Ishikawa (cell line): ENCODE measurements around the gene TRUB2.

Source experiments
- CEBPB ChIP-seq: IDR thresholded peaks from 2 replicates; pipeline ENCODE4 v1.6.1; 2012
- CREB1 ChIP-seq: IDR thresholded peaks from 2 replicates; pipeline ENCODE4 v1.6.1; 2012; ENCODE audit warnings: low read depth
- EGR1 ChIP-seq: IDR thresholded peaks from 2 replicates; pipeline ENCODE4 v1.6.1; 2012
- EP300 ChIP-seq: IDR thresholded peaks from 2 replicates; pipeline ENCODE4 v1.6.1; 2012; ENCODE audit warnings: borderline replicate concordance
- MAX ChIP-seq: IDR thresholded peaks from 2 replicates; pipeline ENCODE4 v1.6.1; 2012
- NFIC ChIP-seq: IDR thresholded peaks from 2 replicates; pipeline ENCODE4 v1.6.1; 2012
- RAD21 ChIP-seq: IDR thresholded peaks from 2 replicates; pipeline ENCODE4 v1.6.1; 2012; ENCODE audit warnings: low read depth
- REST ChIP-seq: IDR thresholded peaks from 2 replicates; pipeline ENCODE4 v1.6.1; 2012; ENCODE audit warnings: low read depth, mild to moderate bottlenecking
- TAF1 ChIP-seq: IDR thresholded peaks from 2 replicates; pipeline ENCODE4 v1.6.1; 2012; ENCODE audit warnings: low read depth, mild to moderate bottlenecking
- TEAD4 ChIP-seq: IDR thresholded peaks from 2 replicates; pipeline ENCODE4 v1.6.1; 2012
- YY1 ChIP-seq: IDR thresholded peaks from 2 replicates; pipeline ENCODE4 v1.6.1; 2012; ENCODE audit warnings: low read depth

GRCh38 chr9:128321343-128321742 is 904 bp downstream of the TRUB2 start:
- no peak for TF ChIP-seq EP300
- TF ChIP-seq TAF1: no peak
- no peak for TF ChIP-seq YY1
- TF ChIP-seq RAD21: no peak
- TF ChIP-seq REST: no peak
- TF ChIP-seq CREB1: no peak
- TF ChIP-seq MAX: no peak
- TF ChIP-seq NFIC: no peak
- TF ChIP-seq EGR1: no peak
- TF ChIP-seq TEAD4: no peak
- no peak for TF ChIP-seq CEBPB
